HG02981 (cell line): ENCODE data around the gene ZNF583.

Experiments
- ATAC-seq: cut with Tn5 transposase; IDR thresholded peaks from one replicate; pipeline ENCODE4 v1.9.1; 2021; ENCODE audit warnings: mild to moderate bottlenecking, moderate library complexity; ENCODE audit not compliant: unreplicated experiment

The ZNF583 gene

DNA sequence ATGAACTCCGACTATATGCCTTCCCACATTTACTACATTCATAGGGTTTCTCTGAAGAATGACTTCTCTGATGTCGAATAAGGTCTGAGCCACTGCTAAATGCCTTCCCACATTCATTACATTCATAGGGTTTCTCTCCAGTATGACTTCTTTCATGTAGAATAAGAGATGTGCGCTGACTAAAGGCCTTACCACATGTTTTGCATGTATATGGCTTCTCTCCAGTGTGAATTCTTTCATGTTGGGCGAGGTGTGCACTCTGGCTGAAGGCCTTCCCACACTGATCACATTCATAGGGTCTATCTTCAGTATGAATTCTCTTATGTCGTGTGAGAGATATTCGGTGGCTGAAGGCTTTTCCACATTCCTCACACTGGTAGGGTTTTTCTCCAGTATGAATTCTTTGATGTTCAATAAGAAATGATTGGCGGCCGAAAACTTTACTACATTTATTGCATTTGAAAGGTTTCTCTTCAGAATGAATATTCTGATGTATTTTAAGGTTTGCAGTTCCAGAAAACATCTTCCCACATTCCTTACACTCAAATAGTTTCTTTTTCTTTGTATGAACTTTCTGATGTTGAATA, 37.2 kb downstream of the ZNF583 start:
- ATAC-seq = no peak

DNA sequence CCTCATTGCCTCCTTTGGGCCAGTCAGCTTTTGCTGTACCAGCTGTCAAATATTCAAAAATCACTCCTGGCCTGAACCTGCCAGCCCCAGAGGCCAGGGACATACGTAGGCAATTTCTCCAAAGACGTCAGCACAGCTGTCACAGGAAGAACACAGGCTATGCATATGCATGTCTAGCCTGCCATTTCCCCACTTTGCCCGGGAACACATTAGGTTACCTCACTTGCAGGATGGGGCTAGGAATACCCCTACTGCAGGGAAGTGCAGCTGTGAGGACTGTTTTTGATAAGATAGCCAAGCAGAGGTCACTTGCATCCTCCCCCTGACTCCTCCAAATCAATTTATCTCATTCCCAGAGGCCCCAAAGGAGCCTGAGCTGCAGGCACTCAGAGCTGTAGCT, 70.2 kb downstream of the ZNF583 start:
- no peak for ATAC-seq

DNA sequence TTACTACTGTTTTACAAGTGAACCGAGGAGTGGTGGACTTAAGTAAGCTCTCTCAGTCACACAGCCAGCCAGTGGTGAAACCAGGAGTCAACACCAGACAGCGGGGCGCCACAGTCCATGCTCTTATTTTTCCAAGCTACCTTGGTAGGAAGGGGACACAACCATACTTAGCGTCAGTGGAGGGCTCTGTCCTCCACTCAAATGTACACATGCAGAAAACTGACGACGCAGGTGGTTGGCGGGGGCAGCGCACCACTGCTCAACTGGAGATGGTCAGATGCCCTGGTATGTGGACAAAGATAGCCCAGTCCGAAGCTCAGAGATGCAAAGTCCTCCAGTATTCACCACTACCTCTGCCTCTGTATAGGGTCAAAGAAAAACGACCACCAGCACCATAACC, 72.0 kb downstream of the ZNF583 start:
- ATAC-seq = no peak
